RWPE2 (cell line): Measurements from ENCODE around the gene MIB1.

Source experiments
- ATAC-seq: fragments of 200-7000 bp; cut with Tn5 transposase; 3 replicates; pipeline ENCODE4 v1.9.1; 2021; ENCODE audit warnings: low read depth
- DNase-seq: peaks from one replicate; pipeline ENCODE4 v3.0.0-alpha.2; 2020; ENCODE audit warnings: low spot score
- H3K27ac ChIP-seq: fragments of 450-650 bp; 2 replicates; pipeline ENCODE4 v1.5.1; 2017; ENCODE audit warnings: mild to moderate bottlenecking; ENCODE audit not compliant: poor library complexity, severe bottlenecking
- H3K27me3 ChIP-seq: fragments of 250-450 bp; sonication (Bioruptor Pico); 2 replicates; pipeline ENCODE4 v1.5.1; 2021; ENCODE audit warnings: mild to moderate bottlenecking, moderate library complexity; ENCODE audit not compliant: insufficient read depth, poor library complexity, severe bottlenecking
- H3K36me3 ChIP-seq: fragments of 250-450 bp; sonication (Bioruptor Pico); 2 replicates; pipeline ENCODE4 v1.5.1; 2020; ENCODE audit warnings: low read depth, mild to moderate bottlenecking, moderate library complexity
- H3K4me1 ChIP-seq: fragments of 250-450 bp; sonication (Bioruptor Pico); 2 replicates; pipeline ENCODE4 v1.5.1; 2021; ENCODE audit warnings: mild to moderate bottlenecking, moderate library complexity; ENCODE audit not compliant: insufficient read depth, poor library complexity, severe bottlenecking
- H3K4me3 ChIP-seq: fragments of 250-450 bp; sonication (Bioruptor Pico); 2 replicates; pipeline ENCODE4 v1.5.1; 2021; ENCODE audit warnings: mild to moderate bottlenecking, moderate library complexity; ENCODE audit not compliant: severe bottlenecking
- H3K9me3 ChIP-seq: fragments of 250-450 bp; sonication (Bioruptor Pico); 2 replicates; pipeline ENCODE4 v1.5.1; 2021; ENCODE audit warnings: mild to moderate bottlenecking, moderate library complexity; ENCODE audit not compliant: severe bottlenecking
- TF ChIP-seq, protein P1 (sequence below): fragments of 450-650 bp; IDR thresholded peaks from one replicate; pipeline ENCODE4 v1.5.1; 2017; ENCODE audit warnings: mild to moderate bottlenecking, moderate library complexity; ENCODE audit not compliant: poor library complexity, severe bottlenecking

MIB1 gene

GRCh38 chr18:21914739-21915319 lies 174.2 kb downstream of the MIB1 start:
- Histone ChIP-seq H3K4me3 (no peak overlapping the region), H3K4me1 (no peaks in the 10 kb centered on the region), H3K36me3 (no peaks in the 10 kb centered on the region), H3K27me3 (no peaks in the 10 kb centered on the region), H3K27ac (no peak overlapping the region), H3K9me3 (peaks cover 11% of the 10 kb centered on the region)
- no peak for ATAC-seq
- no peak for DNase-seq
- TF ChIP-seq, protein P1, sequence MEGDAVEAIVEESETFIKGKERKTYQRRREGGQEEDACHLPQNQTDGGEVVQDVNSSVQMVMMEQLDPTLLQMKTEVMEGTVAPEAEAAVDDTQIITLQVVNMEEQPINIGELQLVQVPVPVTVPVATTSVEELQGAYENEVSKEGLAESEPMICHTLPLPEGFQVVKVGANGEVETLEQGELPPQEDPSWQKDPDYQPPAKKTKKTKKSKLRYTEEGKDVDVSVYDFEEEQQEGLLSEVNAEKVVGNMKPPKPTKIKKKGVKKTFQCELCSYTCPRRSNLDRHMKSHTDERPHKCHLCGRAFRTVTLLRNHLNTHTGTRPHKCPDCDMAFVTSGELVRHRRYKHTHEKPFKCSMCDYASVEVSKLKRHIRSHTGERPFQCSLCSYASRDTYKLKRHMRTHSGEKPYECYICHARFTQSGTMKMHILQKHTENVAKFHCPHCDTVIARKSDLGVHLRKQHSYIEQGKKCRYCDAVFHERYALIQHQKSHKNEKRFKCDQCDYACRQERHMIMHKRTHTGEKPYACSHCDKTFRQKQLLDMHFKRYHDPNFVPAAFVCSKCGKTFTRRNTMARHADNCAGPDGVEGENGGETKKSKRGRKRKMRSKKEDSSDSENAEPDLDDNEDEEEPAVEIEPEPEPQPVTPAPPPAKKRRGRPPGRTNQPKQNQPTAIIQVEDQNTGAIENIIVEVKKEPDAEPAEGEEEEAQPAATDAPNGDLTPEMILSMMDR: peak; percentile 79

- no peaks in the 10 kb centered on the region for H3K27me3 ChIP-seq
These were observed 175.0 kb downstream of the MIB1 start for GRCh38 chr18:21915546-21915945.

DNA sequence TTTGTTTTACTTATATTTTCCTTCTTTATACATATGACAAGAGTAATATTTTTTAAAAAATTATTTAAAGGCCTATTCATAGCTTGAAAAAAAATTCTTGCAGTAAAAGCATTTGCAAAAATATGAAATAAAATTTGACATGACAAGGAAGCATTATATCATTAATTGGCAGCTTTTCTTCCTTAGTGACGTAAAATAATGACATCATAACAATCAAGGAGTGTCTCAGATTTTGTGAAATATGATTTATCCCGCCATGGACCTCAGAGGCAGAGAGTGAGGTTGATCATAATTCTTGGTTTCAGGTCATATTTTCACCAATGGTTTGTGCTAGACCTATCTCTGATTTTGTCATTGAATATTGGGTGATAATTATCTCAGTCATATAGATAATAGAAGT lies 176.0 kb downstream of the MIB1 start:
- no peak for ATAC-seq
- H3K36me3 ChIP-seq: no peaks in the 10 kb centered on the region

More at GRCh38 chr18:21915546-21915945, 175.0 kb downstream of the MIB1 start:
- Histone ChIP-seq H3K9me3 (peaks cover 11% of the 10 kb centered on the region), H3K27ac (no peak overlapping the region), H3K4me1 (no peaks in the 10 kb centered on the region), H3K4me3 (no peak overlapping the region), H3K36me3 (no peaks in the 10 kb centered on the region)
- TF ChIP-seq, protein P1: no peak
- no peak for DNase-seq
- ATAC-seq: no peak

DNA sequence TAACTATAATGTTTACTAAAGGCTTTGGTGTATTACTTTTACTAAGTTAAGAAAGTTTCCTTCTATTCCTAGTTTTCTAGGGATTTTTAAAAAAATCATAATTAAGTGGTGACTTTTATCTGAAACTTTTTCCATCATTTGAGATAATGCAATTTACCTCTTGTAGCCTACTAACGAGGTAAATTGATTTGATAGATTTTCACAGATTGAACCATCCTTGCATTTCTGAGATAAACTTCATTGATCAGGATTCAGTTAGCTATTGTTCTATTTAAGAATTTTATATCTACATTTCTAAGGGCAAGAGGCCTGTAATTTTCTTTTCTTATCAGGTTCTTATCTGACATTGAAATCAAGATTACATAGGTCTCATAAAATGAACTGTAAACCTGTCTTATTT lies 178.1 kb downstream of the MIB1 start:
- ATAC-seq: no peak
- Histone ChIP-seq H3K9me3 (peaks cover 11% of the 10 kb centered on the region), H3K27ac (no peak overlapping the region), H3K27me3 (no peaks in the 10 kb centered on the region), H3K4me1 (no peaks in the 10 kb centered on the region), H3K4me3 (no peak overlapping the region), H3K36me3 (no peaks in the 10 kb centered on the region)
- TF ChIP-seq, protein P1: no peak
- DNase-seq: no peak

More for the DNA sequence above, 176.0 kb downstream of the MIB1 start:
- no peak for DNase-seq
- TF ChIP-seq, protein P1: no peak
- no peaks in the 10 kb centered on the region for H3K27me3 ChIP-seq
- H3K9me3 ChIP-seq: peaks cover 11% of the 10 kb centered on the region
- no peaks in the 10 kb centered on the region for H3K4me1 ChIP-seq
- no peak overlapping the region for H3K4me3 ChIP-seq
- H3K27ac ChIP-seq: no peak overlapping the region
